D721Med (cell line): ENCODE data around the gene AFAP1L1.

Experiments used
- DNase-seq: peaks from one replicate; pipeline ENCODE4 v3.0.0; 2011; ENCODE audit warnings: low spot score; ENCODE audit not compliant: insufficient read length
- FAIRE-seq: peaks from 2 replicates; lab custom pipeline; 2011; peaks lifted over from hg19 to GRCh38; lab: Jason Lieb, UNC
- TF ChIP-seq, protein P1 (sequence below): IDR thresholded peaks from 2 replicates; pipeline ENCODE4 v1.5.1; 2012; ENCODE audit warnings: mild to moderate bottlenecking, control low read depth; ENCODE audit not compliant: insufficient read depth; ENCODE audit errors: missing control alignments

AFAP1L1 gene

GRCh38 chr5:149297340-149298025 lies 25.8 kb downstream of the AFAP1L1 start:
- no peak for FAIRE-seq
- TF ChIP-seq, protein P1, sequence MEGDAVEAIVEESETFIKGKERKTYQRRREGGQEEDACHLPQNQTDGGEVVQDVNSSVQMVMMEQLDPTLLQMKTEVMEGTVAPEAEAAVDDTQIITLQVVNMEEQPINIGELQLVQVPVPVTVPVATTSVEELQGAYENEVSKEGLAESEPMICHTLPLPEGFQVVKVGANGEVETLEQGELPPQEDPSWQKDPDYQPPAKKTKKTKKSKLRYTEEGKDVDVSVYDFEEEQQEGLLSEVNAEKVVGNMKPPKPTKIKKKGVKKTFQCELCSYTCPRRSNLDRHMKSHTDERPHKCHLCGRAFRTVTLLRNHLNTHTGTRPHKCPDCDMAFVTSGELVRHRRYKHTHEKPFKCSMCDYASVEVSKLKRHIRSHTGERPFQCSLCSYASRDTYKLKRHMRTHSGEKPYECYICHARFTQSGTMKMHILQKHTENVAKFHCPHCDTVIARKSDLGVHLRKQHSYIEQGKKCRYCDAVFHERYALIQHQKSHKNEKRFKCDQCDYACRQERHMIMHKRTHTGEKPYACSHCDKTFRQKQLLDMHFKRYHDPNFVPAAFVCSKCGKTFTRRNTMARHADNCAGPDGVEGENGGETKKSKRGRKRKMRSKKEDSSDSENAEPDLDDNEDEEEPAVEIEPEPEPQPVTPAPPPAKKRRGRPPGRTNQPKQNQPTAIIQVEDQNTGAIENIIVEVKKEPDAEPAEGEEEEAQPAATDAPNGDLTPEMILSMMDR, result no peak

DNA sequence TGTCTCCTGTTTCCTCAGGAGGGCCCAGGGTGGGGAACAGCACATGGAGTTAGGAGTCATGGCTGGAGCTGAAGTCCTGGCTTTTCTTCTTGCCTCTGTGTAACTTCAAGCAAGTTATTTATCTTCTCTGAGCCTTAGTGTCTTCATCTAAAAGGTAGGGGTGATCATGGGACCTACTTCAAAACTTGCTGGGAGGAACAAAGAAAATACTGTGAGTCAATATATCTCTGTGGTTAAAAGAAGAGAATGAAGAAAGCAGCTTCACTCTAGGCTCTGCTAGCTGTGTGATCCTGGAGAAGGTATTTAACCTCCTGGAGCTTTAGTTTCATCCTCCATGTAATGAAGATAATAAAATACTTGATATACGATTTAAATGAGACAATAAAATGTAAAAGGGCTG lies 26.5 kb downstream of the AFAP1L1 start:
- FAIRE-seq (no peak), DNase-seq (no peak)
- TF ChIP-seq, protein P1, result no peak

More at GRCh38 chr5:149297340-149298025, 25.8 kb downstream of the AFAP1L1 start:
- DNase-seq, result no peak

DNA sequence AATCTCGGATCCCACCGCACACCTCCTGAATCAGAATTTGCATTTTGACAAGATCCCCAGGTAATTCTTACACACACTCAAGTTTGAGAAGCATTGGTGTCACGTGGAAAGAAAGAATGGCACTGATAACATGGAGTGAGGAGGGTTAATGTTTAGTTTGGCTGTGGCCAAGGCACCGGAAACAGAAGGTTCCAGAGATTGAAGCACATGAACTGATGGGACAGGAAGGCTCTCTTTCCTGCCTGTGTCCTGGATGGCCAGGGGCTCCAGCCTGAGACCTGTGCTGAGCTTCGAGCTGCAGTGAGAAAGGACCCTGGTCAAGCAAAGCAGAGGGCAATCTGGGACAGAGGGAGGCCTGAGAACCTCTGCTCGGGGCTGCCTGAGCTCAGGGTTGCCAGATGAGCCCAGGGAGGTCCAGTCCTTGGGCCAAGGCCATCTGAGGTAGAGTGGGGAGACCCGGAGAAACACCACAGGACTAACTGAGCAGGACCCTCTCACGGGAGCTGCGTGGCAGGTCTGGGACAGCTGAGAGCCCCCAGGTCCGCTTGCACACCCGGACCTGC lies 27.3 kb downstream of the AFAP1L1 start:
- TF ChIP-seq, protein P1, result no peak
- DNase-seq (no peak), FAIRE-seq (no peak)

GRCh38 chr5:149299451-149300054 lies 27.9 kb downstream of the AFAP1L1 start:
- FAIRE-seq, result no peak
- TF ChIP-seq, protein P1, result no peak
- DNase-seq, result no peak

DNA sequence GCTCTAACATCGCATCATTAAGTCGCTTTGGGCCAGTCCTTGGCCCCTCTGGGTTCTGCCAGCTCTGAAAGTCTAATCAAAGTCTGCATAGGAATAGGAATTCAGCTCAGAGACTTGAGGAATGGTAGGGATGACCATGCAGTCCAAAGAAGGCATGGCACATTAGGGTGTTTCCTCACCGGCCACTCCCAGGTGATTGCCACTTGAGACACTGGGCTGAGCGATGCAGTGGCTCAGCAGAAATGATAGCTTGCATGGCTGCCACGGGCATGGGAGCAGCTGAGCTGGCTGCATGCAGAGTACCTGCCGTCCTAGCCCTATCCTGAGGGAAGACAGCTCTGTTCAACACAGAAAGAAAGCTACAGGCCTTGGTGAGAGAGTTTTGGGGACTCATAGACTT lies 28.8 kb downstream of the AFAP1L1 start:
- TF ChIP-seq, protein P1, result no peak
- DNase-seq (no peak), FAIRE-seq (no peak)

DNA sequence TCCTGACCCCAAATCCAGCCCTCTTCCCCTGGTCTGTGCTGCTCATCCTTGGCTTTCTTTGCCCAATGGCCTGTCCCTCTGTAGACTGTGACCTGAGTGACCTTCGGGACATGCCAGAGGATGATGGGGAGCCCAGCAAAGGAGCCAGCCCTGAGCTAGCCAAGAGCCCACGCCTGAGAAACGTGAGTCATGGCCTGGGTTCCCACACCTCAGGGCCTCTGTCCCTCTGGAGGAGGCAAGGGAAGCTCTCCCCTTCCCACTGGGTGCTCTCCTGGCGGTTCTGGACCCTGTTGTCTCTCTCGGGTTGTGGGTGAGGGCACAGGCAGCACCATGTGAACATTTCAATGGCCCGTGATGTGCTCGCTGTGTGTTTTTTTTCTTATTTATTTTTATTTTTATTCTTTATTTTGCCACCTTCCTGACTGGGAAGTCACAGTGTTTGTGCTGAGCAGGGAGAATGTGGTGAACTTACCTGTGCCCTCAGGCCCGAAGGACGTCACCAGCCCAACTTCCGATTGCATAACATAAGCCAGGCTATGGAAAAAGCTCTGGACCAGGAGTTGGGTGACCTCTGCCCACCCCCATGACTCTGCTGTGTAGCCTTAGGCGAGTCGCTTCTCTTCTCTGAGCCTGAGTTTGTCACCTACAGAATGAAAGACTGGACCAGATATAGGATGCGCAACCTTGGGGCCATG lies 29.5 kb downstream of the AFAP1L1 start:
- TF ChIP-seq, protein P1, result no peak
- DNase-seq, result no peak
- FAIRE-seq, result no peak
